ENCODE measurements around the gene DPP6. TPM values are rescaled to one million over a fixed set of nuclear protein-coding genes. Genes with fewer than 3 reads are reported as not detected.

DPP6 gene
- total RNA-seq, 4 donors from 2014 or later, result 1.5 to 2.9 TPM; not detected in 2

DNA sequence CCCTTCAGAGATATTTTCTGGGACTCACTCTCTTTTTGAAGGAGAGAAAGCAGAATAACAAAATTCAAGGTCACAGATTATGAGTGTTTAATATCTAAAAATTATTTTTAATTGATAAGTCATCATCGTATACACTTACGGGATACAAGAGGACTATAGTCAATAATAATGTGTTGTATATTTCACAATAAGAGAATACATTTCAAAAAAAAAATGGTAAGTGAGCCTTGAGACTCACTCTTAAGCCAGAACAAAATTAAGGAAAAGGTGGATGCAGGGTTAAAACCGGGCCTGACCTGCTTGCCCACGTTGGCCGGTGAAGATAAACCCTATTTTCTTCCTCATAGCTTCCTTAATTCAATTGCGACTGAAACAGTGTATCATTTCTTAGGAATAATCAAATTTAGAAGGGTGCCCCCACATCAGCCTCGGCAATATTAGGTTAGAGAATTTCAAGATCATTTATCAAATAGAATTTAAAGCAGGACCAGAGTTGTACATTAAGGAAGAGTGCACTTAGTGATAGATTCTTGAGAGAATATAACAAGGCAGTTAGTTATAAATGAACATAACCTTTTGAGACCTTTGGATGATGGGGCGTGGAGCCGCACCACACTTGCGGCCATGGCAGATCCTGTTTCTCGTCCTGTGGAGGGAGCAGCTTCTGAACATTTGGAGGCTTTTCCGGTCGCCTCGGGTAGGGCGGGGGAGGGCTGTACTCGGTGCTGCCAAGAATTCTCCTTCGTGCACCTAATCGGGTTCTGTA, 628.9 kb downstream of the DPP6 start:
- H3K27me3 ChIP-seq, result no peaks in the 10 kb centered on the region
- H3K36me3 ChIP-seq, result no peaks in the 10 kb centered on the region
- DNase-seq, result no peak
- H3K27ac ChIP-seq, result no peak overlapping the region
- H3K4me3 ChIP-seq, result no peak overlapping the region
- no peak for TF ChIP-seq POLR2A (IDR thresholded peaks at IDR 0.05)
- TF ChIP-seq, protein P1, sequence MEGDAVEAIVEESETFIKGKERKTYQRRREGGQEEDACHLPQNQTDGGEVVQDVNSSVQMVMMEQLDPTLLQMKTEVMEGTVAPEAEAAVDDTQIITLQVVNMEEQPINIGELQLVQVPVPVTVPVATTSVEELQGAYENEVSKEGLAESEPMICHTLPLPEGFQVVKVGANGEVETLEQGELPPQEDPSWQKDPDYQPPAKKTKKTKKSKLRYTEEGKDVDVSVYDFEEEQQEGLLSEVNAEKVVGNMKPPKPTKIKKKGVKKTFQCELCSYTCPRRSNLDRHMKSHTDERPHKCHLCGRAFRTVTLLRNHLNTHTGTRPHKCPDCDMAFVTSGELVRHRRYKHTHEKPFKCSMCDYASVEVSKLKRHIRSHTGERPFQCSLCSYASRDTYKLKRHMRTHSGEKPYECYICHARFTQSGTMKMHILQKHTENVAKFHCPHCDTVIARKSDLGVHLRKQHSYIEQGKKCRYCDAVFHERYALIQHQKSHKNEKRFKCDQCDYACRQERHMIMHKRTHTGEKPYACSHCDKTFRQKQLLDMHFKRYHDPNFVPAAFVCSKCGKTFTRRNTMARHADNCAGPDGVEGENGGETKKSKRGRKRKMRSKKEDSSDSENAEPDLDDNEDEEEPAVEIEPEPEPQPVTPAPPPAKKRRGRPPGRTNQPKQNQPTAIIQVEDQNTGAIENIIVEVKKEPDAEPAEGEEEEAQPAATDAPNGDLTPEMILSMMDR (IDR thresholded peaks at IDR 0.05), result no peak
- H3K4me1 ChIP-seq, result no peaks in the 10 kb centered on the region
- no peaks in the 10 kb centered on the region for H3K9me3 ChIP-seq

DNA sequence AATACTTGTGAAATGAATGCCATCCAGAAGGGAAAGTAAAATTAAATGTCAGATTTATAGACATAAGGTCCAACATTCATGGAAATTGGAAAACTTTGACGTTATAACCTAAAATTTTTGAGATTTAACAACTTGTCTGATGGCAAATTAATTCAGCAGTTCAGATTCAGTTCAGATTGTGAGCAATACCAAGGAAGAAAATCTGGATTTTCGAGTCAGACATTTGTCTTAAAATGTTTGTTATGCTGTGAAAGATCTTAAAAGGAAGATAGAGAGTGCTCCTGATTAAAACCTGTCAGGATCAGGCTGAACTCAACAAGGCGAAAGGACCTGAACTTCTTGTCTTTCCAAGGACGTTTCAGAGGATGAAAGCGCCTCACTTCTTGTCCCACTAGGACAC, 629.8 kb downstream of the DPP6 start:
- DNase-seq, result no peak
- no peak overlapping the region for H3K27ac ChIP-seq
- TF ChIP-seq, protein P1 (IDR thresholded peaks at IDR 0.05), result no peak
- no peak for TF ChIP-seq POLR2A (IDR thresholded peaks at IDR 0.05)

DNA sequence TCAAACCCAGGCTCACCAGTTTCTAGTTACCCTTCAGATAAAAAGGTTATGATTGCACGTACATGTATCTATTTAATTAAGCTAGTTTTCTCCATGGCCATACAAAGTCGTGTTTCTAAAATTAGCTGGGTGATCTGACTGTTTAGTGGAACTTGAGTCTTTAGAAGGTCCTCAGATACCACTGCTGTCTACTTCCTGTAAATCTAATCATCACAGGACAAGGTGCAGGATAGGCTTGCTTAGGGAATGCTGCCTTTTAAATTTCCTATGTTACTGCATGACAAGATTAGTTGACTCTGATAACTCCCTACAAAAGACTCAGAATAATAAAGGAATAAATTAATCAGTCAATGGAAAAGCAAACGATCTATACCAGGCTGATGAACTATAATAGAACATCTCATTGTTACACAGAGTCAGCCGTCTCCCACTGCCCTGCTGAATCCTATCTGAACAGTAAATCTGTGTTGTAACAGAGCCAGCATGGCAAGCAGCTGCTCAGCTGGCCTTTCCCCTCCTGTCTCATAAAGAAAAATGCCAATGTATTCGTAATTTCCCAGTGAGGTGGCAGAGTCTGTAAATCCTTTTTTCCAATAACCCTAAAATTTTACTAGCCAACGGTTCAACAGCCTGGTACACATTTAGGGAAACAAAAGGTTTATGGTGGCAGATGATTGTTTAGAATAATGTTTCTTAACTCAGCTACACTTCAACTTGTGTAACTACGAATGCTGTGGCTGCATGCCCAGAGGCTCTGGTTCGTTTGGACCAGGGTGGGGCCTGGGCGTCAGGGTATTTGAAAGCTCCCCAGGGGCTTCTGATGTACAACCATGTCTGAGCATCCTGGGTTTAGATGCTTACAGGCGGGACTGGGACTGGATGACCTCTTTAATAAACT, 632.7 kb downstream of the DPP6 start:
- Histone ChIP-seq H3K27ac (no peak overlapping the region), H3K27me3 (no peaks in the 10 kb centered on the region), H3K4me1 (no peaks in the 10 kb centered on the region), H3K9me3 (no peaks in the 10 kb centered on the region), H3K36me3 (no peaks in the 10 kb centered on the region), H3K4me3 (no peak overlapping the region)
- TF ChIP-seq, protein P1 (IDR thresholded peaks at IDR 0.05), result no peak
- TF ChIP-seq POLR2A (IDR thresholded peaks at IDR 0.05), result no peak
- no peak for DNase-seq

More for the DNA sequence above, 629.8 kb downstream of the DPP6 start:
- H3K27me3 ChIP-seq, result no peaks in the 10 kb centered on the region
- no peaks in the 10 kb centered on the region for H3K9me3 ChIP-seq
- H3K4me3 ChIP-seq, result no peak overlapping the region
- H3K36me3 ChIP-seq, result no peaks in the 10 kb centered on the region
- H3K4me1 ChIP-seq, result no peaks in the 10 kb centered on the region

DNA sequence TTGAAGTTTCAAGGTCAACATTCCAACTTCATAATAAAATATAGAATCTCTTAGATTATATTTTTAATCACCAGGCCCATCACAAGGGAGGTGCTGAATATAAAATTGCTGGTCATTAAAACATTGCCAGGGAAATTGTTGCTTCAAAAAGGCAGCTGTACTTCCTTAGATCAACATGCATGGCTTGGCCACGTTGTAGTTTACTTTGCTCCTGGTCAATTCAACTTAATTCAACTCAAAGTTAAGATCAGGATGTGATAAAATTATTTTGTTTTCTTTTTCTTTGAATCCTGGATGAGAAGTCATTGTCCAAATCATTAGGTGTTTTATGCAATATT, 633.3 kb downstream of the DPP6 start:
- H3K27me3 ChIP-seq, result no peaks in the 10 kb centered on the region
- no peaks in the 10 kb centered on the region for H3K4me1 ChIP-seq
- no peak overlapping the region for H3K4me3 ChIP-seq
- no peaks in the 10 kb centered on the region for H3K36me3 ChIP-seq
- TF ChIP-seq POLR2A (IDR thresholded peaks at IDR 0.05), result no peak
- TF ChIP-seq, protein P1 (IDR thresholded peaks at IDR 0.05), result no peak
- H3K9me3 ChIP-seq, result no peaks in the 10 kb centered on the region
- H3K27ac ChIP-seq, result no peak overlapping the region
- DNase-seq, result no peak

DNA sequence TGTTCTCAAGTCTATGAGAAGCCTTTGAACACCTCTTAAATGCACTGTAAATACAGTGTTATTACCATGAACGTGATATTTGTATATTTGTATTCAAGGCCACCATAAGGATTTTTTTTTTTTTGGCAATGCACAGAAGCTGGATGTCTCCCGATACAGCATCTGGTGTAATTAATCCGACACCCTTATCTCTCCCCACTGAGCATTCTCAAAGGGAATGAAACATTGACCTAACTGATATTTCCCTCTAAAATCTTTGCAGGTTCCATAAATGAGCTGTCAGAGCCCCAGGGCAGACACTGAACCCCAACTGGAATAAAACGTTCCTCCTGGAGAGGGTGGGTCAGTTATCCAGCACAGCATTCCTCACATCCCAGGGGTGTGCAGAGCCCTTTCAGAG, 634.1 kb downstream of the DPP6 start:
- H3K4me3 ChIP-seq, result no peak overlapping the region
- H3K27me3 ChIP-seq, result no peaks in the 10 kb centered on the region
- TF ChIP-seq, protein P1 (IDR thresholded peaks at IDR 0.05), result no peak
- no peak for TF ChIP-seq POLR2A (IDR thresholded peaks at IDR 0.05)
- no peaks in the 10 kb centered on the region for H3K36me3 ChIP-seq
- H3K4me1 ChIP-seq, result no peaks in the 10 kb centered on the region
- H3K9me3 ChIP-seq, result no peaks in the 10 kb centered on the region
- no peak for DNase-seq
- H3K27ac ChIP-seq, result no peak overlapping the region

Measured in Peyer's patch (tissue), 4 donors.